HEK293T (cell line): ENCODE measurements around the gene MUTYH.

ENCODE experiments used
- ARNT ChIP-seq: fragments of 450-650 bp; IDR thresholded peaks from 2 replicates; pipeline ENCODE4 v1.6.1; 2017; ENCODE audit warnings: mild to moderate bottlenecking
- BHLHE40 ChIP-seq: fragments of 450-650 bp; IDR thresholded peaks from 2 replicates; pipeline ENCODE4 v1.6.1; 2016; ENCODE audit warnings: mild to moderate bottlenecking, moderate library complexity, borderline replicate concordance

- no peak for TF ChIP-seq ARNT
- no peak for TF ChIP-seq BHLHE40
Measured at GRCh38 chr1:45337630-45338325, 2.5 kb downstream of the MUTYH start.
